GM18520 (cell line): ENCODE results near the gene MTRF1.
"Not testable (repeated sequence)": the region's sequence is repeated elsewhere in the genome, so short reads cannot be mapped to it uniquely, and the experiment has no call there.

Experiments used
- ATAC-seq: cut with Tn5 transposase; IDR thresholded peaks from one replicate; pipeline ENCODE4 v1.9.1; 2021; ENCODE audit not compliant: unreplicated experiment

The MTRF1 gene

DNA sequence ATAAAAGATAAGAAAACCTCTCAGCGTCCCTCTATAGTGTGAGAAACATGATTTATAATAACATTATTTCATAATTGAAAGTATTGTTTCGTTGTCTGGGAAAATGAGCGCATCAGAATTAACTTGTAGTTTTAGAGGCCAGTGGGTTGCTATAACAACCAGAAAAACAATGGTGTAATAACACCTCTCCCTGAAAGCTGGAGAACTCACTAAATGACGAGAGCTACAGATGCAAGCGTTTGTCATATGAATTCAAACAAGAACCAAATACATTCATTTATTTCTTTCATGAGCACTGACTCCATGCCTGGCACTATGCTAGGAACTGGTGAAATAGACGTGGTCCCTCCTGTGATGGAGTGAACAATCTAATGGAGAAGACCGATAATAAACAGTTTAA, 85.3 kb downstream of the MTRF1 start:
- no peak for ATAC-seq

DNA sequence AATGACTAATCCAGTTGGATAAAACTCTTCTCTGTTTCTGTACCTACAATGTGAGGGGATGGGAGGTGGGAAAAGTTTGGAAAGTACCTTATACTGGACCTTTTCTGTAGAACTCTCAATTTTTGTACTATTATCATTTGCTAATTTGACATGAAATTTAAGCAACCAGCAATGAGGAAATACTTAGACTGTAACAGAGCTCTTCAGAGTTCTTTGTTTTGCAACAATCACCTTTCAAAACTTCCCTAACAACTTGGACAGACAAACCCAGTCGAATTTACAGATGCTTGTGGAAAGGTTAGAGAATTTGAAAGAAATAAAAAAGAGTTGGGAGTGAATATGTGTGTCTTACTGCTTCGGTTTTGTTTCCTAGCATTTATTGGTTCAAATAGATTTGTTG, 85.8 kb downstream of the MTRF1 start:
- no peak for ATAC-seq

DNA sequence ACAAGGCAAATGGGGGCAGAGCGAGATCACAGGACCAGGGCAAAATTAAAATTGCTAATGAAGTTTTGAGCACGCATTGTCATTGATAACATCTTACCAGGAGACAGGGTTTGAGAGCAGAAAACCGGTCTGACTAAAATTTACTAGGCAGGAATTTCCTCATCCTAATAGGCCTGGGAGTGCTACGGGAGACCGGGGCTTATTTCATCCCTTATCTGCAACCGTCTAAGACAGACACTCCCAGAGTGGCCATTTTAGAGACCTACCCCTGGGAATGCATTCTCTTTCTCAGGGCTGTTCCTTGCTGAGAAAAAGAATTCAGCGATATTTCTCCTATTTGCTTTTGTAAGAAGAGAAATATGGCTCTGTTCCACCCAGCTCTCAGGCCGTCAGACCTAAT, 87.8 kb downstream of the MTRF1 start:
- not testable (repeated sequence) for ATAC-seq
